GM20000 (cell line): Measurements from ENCODE around the gene ALDH3B2.

Experiments
- DNase-seq: peaks from one replicate; pipeline ENCODE4 v3.0.0; 2012; ENCODE audit warnings: low spot score
- TF ChIP-seq, protein P1 (sequence below): IDR thresholded peaks from 2 replicates; pipeline ENCODE4 v1.5.1; 2012; ENCODE audit warnings: mild to moderate bottlenecking, control low read depth; ENCODE audit errors: extremely low read depth, missing control alignments

Gene ALDH3B2

DNA sequence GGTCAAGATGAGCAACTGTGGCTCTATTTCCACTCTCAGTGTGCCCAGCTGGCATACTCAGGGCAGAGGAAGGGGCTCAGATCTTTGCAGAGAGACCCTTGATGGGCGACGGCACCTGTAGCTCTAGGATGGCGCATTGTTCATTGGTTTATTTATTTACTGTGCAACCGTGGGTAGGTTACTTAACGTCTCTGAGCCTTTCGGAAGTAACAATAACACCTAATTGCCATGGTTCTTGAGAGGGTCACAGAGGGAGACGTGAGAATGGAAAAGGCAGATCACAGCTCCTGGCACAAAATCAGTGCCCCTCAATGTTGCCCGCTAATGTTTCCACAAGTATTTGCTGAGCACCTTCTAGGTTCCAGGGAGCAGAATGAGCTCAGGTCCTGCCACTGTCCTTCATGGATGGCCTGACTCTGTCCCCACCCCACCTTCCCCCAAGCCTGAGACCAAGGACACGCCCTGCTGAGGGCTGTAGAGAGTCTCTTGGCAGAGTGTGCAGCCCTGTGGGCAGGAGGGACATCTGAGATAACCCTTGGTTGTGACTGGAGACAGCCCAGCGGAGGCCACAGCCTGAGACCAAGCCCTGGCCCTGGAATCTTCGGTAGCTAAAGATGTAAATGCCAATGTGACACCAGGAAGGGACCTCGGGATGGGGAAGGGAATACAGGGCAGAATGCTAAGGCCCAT lies 780 bp upstream of the ALDH3B2 start:
- no peak for DNase-seq
- TF ChIP-seq, protein P1, sequence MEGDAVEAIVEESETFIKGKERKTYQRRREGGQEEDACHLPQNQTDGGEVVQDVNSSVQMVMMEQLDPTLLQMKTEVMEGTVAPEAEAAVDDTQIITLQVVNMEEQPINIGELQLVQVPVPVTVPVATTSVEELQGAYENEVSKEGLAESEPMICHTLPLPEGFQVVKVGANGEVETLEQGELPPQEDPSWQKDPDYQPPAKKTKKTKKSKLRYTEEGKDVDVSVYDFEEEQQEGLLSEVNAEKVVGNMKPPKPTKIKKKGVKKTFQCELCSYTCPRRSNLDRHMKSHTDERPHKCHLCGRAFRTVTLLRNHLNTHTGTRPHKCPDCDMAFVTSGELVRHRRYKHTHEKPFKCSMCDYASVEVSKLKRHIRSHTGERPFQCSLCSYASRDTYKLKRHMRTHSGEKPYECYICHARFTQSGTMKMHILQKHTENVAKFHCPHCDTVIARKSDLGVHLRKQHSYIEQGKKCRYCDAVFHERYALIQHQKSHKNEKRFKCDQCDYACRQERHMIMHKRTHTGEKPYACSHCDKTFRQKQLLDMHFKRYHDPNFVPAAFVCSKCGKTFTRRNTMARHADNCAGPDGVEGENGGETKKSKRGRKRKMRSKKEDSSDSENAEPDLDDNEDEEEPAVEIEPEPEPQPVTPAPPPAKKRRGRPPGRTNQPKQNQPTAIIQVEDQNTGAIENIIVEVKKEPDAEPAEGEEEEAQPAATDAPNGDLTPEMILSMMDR, result no peak

DNA sequence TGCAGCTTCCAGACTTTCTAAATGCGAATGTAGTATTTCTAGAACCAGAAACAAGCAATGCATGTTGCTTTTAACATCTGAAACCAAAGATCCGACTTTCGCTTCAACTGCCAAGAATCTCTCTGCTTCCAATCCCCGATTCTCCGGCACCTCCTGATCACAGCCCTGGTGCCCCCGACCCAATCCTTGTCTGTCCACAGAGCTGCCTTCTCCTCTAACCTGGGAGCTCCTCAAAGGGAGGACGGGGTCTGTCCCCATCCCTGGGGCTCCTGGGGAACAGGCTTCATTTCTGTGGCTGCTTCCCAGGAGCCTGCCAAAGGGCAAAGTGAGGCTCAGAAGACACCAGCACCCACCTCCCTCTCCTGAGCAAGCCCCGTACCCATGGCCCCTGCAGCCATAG lies 521 bp downstream of the ALDH3B2 start:
- DNase-seq, result no peak
- TF ChIP-seq, protein P1, result no peak

DNA sequence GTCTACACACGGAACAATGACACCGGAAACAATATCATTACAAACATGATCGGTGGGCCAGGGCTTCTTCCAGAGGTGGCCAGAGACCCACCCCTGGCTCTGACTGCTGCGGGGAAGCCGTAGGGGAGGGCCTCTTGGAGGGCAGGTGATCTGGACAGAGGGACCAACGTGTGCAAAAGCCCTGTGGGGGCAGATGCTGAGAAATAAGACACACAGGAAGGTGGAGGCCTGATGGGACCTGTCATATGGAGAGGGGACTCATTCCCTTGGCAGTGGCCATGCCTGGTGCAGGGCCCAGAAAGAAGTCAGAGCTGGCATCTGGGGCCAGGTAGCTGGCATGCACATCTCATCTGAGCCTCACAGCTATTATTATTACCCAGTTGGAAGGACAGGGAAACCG lies 1.1 kb downstream of the ALDH3B2 start:
- DNase-seq, result no peak

DNA sequence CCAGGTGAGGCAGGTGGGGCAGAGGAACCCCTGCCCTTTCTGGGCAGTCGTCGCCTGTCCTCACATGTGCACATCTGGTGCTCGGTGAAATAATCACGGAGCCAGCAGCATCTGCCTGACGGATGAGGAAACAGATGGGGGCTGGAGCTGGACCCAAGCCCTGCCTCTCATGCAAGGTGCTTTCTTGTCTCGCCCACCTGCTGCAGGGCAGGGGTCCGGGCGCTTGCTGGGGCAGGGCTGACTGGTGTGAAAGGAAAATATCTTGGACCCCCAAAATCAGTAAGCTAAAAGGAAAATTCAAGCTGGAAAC lies 3.3 kb downstream of the ALDH3B2 start:
- TF ChIP-seq, protein P1, result no peak
- DNase-seq, result no peak

More for the DNA sequence above, 1.1 kb downstream of the ALDH3B2 start:
- TF ChIP-seq, protein P1, result no peak

DNA sequence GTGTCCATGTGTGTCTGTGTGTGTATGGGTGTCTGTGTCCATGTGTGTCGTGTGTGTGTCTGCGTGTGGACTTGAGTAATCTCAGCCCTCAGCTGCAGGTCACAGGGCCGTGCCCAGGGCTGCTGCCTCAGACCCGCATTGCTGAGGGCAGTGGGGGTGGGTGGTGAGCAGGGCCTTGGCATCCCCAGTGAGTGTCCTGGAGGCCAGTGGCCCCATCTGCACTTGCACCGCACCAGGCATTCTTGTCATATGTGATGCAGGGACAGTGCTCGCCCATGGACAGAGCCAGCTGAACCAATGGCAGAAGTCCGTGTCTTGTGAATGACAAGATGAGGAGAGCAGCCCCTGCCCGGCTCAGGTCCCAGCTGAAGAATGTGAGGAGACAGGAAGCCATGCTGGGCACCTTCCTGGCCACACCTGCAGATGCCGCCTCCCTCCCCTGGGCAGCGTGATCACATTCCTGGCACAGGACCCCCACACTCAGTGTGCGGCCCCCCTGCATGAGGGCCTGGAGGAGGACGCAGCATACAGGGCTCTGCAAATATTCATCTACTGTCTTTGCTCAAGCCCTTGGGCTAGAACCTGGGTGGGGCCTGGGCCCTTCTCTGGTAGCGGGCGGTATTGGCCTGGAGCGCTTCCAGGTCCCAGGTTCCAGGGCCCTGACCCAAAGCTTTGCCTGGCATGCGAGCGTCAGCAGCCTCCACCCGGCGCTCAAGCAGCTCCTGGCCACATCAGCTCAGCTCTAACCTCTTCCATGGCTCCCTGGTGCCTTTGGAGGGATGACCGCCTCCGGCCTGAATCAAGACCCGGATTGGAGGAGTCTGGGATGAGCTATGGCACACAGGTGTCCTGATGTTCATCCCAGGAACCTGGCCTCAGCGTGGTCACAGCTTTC lies 3.9 kb downstream of the ALDH3B2 start:
- DNase-seq, result no peak
- TF ChIP-seq, protein P1, result no peak

DNA sequence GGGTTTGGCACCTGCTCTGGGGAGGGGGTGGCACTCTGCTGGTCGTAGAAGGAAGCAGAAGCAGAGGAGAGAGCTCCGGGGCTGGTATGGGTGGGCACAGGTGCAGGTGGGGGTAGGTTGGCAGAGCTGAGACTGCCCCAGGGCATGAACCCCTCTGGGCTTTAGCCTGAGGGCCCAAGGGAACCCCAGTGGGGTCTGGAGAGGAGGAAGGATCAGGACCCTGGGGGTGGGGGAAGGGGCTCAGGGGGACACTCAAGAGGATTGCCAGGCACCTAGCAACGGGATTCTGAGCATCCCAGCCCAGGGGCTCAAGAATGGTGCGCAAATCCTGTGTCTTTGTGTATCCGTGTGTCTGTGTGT lies 6.3 kb downstream of the ALDH3B2 start:
- TF ChIP-seq, protein P1, result no peak
- no peak for DNase-seq

DNA sequence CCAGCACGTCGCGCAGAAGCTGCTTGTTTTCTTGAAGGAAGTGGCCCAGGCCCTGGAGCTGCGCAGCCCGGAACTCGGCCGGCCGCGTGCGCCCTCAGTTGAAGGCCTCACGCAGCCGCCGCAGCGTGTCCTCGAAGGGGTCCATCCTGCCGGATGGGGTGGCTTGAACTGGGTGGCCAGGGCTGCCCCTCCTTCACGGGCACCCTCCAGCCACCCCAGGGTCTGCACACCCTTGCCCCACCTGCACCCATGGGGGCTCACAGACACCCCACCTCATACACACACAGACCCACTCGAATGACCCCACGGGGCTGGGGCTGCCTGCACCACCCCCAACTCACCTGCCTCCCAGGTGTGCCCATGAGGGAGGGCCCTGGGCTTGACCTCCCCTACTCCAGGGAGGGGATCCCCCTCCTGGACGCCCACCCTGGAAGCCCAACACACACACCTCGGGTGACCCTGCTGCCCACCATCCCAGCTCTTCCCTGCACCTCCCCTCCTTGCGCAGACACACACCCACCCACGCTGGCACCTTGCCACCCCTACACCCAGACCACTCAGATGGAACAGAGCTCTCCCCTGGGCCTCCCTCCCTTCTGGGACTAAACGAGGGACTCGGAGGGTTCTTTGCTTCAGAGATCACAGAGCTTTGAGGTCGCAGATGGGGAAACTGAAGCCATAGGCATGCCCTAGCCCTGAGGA lies 6.8 kb downstream of the ALDH3B2 start:
- TF ChIP-seq, protein P1, result no peak
- no peak for DNase-seq
